ENCODE measurements around the gene GABRB1.

GABRB1 gene

DNA sequence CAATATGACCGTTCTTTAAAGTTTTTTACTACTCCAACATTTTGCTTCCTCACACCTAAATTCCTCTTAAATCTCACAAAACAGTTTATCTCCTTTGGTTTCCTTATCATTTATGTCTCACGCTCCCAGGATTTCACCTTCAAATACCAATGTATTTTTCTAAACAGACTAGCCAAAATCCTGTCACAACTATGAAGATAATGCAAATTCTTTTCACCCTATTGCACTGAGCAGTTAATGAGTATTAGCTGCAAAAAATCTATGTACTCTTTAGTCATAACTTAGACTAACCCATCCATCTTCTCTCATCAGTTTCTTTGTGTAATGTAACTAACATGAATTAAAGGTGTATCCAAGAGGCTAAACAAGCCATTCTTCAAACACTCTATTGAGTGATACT is 280.8 kb downstream of the GABRB1 start (continued):
- no peak for TF ChIP-seq ZNF8 (CRISPR knock-in tag; IDR thresholded peaks at IDR 0.05)
- TF ChIP-seq TCF4 (CRISPR knock-in tag; IDR thresholded peaks at IDR 0.05; ENCODE audit: borderline replicate concordance): no peak
- no peak for TF ChIP-seq RARB (CRISPR knock-in tag; IDR thresholded peaks at IDR 0.05)
- TF ChIP-seq, protein P1, sequence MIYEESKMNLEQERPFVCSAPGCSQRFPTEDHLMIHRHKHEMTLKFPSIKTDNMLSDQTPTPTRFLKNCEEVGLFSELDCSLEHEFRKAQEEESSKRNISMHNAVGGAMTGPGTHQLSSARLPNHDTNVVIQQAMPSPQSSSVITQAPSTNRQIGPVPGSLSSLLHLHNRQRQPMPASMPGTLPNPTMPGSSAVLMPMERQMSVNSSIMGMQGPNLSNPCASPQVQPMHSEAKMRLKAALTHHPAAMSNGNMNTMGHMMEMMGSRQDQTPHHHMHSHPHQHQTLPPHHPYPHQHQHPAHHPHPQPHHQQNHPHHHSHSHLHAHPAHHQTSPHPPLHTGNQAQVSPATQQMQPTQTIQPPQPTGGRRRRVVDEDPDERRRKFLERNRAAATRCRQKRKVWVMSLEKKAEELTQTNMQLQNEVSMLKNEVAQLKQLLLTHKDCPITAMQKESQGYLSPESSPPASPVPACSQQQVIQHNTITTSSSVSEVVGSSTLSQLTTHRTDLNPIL (CRISPR knock-in tag; IDR thresholded peaks at IDR 0.05; ENCODE audit: low read depth): no peak
- TF ChIP-seq ISL1 (CRISPR knock-in tag; IDR thresholded peaks at IDR 0.05): no peak
- no peak for TF ChIP-seq ZNF70 (CRISPR knock-in tag; IDR thresholded peaks at IDR 0.05)
- no peak for TF ChIP-seq BACH2 (CRISPR knock-in tag; IDR thresholded peaks at IDR 0.05; ENCODE audit: borderline replicate concordance)
- no peak for TF ChIP-seq ZNF565 (CRISPR knock-in tag; conservative IDR thresholded peaks at IDR 0.05; ENCODE audit: low read depth)
- no peak for TF ChIP-seq ESRRG (CRISPR knock-in tag; IDR thresholded peaks at IDR 0.05)
- no peak for TF ChIP-seq SNAI2 (CRISPR knock-in tag; IDR thresholded peaks at IDR 0.05)

DNA sequence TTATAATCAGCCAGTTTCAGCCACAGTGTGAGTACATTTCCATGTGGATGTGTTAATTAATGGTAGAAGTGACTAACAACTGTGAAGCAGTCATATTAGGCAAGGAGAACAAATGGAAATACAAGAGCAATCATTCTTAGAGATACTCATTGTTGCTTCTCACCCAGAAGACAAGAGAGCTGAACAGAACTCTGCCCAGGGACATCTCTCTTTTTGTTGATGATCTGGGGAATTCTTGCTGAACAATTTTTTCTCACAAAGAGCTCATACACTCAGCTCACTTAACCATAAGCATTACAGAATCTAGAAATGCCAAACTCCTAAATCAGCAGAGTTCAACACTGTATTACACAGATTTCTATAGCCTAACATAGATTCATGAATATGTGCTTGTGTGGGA is 282.0 kb downstream of the GABRB1 start:
- no peak for ATAC-seq
- no peak for TF ChIP-seq ZNF70 (CRISPR knock-in tag; IDR thresholded peaks at IDR 0.05)
- no peak for TF ChIP-seq ZC3H10 (CRISPR knock-in tag; IDR thresholded peaks at IDR 0.05)
- no peak for TF ChIP-seq GLIS3 (CRISPR knock-in tag; IDR thresholded peaks at IDR 0.05)
- no peak for TF ChIP-seq TOX (CRISPR knock-in tag; IDR thresholded peaks at IDR 0.05; ENCODE audit: borderline replicate concordance)
- no peak for TF ChIP-seq ZFP30 (CRISPR knock-in tag; IDR thresholded peaks at IDR 0.05)

DNA sequence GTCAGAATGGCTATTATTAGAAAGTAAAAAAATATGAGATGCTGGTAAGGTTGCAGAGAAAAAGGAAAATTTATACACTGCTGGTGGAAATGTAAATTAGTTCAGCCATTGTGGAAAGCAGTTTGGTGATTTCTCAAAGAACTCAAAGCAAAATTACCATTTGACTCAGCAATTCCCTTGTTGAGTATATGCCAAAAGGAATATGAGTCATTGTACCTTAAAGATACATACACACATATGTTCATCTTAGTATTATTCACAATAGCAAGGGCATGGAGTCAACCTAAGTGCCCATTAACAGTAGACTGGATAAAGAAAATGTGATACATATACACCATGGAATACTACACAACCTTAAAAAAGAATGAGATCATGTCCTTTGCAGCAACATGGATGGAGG is 284.0 kb downstream of the GABRB1 start:
- no peak for ATAC-seq

More for the DNA sequence above, 284.0 kb downstream of the GABRB1 start:
- TF ChIP-seq RARB (CRISPR knock-in tag; IDR thresholded peaks at IDR 0.05) (no peak), ZC3H10 (CRISPR knock-in tag; IDR thresholded peaks at IDR 0.05) (no peak), ZNF8 (CRISPR knock-in tag; IDR thresholded peaks at IDR 0.05) (no peak), ESRRG (CRISPR knock-in tag; IDR thresholded peaks at IDR 0.05) (no peak), ZNF70 (CRISPR knock-in tag; IDR thresholded peaks at IDR 0.05) (no peak), BACH2 (CRISPR knock-in tag; IDR thresholded peaks at IDR 0.05; ENCODE audit: borderline replicate concordance) (no peak), OSR1 (CRISPR knock-in tag; IDR thresholded peaks at IDR 0.05) (no peak), PPARA (CRISPR knock-in tag; IDR thresholded peaks at IDR 0.05; ENCODE audit: borderline replicate concordance) (no peak), ISL1 (CRISPR knock-in tag; IDR thresholded peaks at IDR 0.05) (no peak), ZFP3 (CRISPR knock-in tag; IDR thresholded peaks at IDR 0.05) (no peak), GLIS3 (CRISPR knock-in tag; IDR thresholded peaks at IDR 0.05) (no peak), ZNF565 (CRISPR knock-in tag; conservative IDR thresholded peaks at IDR 0.05; ENCODE audit: low read depth) (no peak), TCF4 (CRISPR knock-in tag; IDR thresholded peaks at IDR 0.05; ENCODE audit: borderline replicate concordance) (no peak), SNAI2 (CRISPR knock-in tag; IDR thresholded peaks at IDR 0.05) (no peak), TOX (CRISPR knock-in tag; IDR thresholded peaks at IDR 0.05; ENCODE audit: borderline replicate concordance) (no peak)
- TF ChIP-seq, protein P2, sequence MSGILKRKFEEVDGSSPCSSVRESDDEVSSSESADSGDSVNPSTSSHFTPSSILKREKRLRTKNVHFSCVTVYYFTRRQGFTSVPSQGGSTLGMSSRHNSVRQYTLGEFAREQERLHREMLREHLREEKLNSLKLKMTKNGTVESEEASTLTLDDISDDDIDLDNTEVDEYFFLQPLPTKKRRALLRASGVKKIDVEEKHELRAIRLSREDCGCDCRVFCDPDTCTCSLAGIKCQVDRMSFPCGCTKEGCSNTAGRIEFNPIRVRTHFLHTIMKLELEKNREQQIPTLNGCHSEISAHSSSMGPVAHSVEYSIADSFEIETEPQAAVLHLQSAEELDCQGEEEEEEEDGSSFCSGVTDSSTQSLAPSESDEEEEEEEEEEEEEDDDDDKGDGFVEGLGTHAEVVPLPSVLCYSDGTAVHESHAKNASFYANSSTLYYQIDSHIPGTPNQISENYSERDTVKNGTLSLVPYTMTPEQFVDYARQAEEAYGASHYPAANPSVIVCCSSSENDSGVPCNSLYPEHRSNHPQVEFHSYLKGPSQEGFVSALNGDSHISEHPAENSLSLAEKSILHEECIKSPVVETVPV (CRISPR knock-in tag; IDR thresholded peaks at IDR 0.05): no peak
- TF ChIP-seq, protein P3, sequence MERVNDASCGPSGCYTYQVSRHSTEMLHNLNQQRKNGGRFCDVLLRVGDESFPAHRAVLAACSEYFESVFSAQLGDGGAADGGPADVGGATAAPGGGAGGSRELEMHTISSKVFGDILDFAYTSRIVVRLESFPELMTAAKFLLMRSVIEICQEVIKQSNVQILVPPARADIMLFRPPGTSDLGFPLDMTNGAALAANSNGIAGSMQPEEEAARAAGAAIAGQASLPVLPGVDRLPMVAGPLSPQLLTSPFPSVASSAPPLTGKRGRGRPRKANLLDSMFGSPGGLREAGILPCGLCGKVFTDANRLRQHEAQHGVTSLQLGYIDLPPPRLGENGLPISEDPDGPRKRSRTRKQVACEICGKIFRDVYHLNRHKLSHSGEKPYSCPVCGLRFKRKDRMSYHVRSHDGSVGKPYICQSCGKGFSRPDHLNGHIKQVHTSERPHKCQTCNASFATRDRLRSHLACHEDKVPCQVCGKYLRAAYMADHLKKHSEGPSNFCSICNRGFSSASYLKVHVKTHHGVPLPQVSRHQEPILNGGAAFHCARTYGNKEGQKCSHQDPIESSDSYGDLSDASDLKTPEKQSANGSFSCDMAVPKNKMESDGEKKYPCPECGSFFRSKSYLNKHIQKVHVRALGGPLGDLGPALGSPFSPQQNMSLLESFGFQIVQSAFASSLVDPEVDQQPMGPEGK (CRISPR knock-in tag; IDR thresholded peaks at IDR 0.05; ENCODE audit: borderline replicate concordance): no peak
- TF ChIP-seq, protein P1 (CRISPR knock-in tag; IDR thresholded peaks at IDR 0.05; ENCODE audit: low read depth): no peak
- TF ChIP-seq, protein P4, sequence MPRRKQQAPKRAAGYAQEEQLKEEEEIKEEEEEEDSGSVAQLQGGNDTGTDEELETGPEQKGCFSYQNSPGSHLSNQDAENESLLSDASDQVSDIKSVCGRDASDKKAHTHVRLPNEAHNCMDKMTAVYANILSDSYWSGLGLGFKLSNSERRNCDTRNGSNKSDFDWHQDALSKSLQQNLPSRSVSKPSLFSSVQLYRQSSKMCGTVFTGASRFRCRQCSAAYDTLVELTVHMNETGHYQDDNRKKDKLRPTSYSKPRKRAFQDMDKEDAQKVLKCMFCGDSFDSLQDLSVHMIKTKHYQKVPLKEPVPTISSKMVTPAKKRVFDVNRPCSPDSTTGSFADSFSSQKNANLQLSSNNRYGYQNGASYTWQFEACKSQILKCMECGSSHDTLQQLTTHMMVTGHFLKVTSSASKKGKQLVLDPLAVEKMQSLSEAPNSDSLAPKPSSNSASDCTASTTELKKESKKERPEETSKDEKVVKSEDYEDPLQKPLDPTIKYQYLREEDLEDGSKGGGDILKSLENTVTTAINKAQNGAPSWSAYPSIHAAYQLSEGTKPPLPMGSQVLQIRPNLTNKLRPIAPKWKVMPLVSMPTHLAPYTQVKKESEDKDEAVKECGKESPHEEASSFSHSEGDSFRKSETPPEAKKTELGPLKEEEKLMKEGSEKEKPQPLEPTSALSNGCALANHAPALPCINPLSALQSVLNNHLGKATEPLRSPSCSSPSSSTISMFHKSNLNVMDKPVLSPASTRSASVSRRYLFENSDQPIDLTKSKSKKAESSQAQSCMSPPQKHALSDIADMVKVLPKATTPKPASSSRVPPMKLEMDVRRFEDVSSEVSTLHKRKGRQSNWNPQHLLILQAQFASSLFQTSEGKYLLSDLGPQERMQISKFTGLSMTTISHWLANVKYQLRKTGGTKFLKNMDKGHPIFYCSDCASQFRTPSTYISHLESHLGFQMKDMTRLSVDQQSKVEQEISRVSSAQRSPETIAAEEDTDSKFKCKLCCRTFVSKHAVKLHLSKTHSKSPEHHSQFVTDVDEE (CRISPR knock-in tag; IDR thresholded peaks at IDR 0.05): no peak

All from SK-N-SH treated with all-trans-retinoic acid at 6 μM for 48 hours (cell line).